Prostate gland (tissue), 2 donors: ENCODE results near the gene CYB561D1.

ENCODE experiments used
- CTCF ChIP-seq, 4 experiments: fragments of 200-600 bp in 2 of 4; fragments of 450-650 bp in 2 of 4; sonication (generic) in 2 of 4; IDR thresholded peaks; 1 replicate in 3 of 4; 2 replicates in 1 of 4; pipeline ENCODE4 v1.5.1; 2016 to 2019; ENCODE audit warnings: antibody characterized with exemption in 4 of 4, mild to moderate bottlenecking in 2 of 4, moderate library complexity in 2 of 4
- POLR2A ChIP-seq: fragments of 450-650 bp; IDR thresholded peaks from one replicate; pipeline ENCODE4 v1.6.1; 2016; ENCODE audit warnings: antibody characterized with exemption, mild to moderate bottlenecking

- TF ChIP-seq CTCF (IDR thresholded peaks at IDR 0.05) (no peak), POLR2A (no peak)
These were observed 38.0 kb downstream of the CYB561D1 start for GRCh38 chr1:109531826-109532364.
